ENCODE data around the gene ABCC8. TPM values are rescaled to one million over a fixed set of nuclear protein-coding genes. Genes with fewer than 3 reads are reported as not detected.
A peak's percentile ranks its signal among the peaks of the same experiment; 100 is the strongest.

The ABCC8 gene
- polyA plus RNA-seq, 3 donors: 1.8 to 2.8 (median 2.7) TPM

DNA sequence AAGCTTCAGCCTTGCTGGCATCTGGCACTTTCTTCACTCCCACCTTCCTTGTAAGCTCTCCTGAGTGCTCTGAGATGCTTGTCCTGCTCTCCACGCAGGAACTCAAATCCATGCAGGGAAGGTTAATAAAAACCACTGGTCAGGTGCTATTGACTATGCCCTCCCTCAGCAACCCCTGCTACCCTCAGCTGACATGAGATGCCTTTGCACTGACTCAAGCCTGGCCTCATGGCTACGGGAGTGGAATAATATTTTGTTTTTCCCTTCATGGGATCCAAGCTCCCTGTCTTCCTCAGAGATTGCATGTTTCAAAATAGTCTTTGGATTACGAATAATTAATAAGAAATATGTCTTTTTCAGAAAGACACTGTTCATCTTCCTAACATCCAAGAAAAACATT is 31.7 kb upstream of the ABCC8 start:
- no peak for DNase-seq (ENCODE audit: extremely low read depth in 1 of 11, low read depth in 9 of 11, low spot score in 4 of 11)

GRCh38 chr11:17507773-17508172 is 31.1 kb upstream of the ABCC8 start:
- no peak for DNase-seq (ENCODE audit: extremely low read depth in 1 of 11, low read depth in 9 of 11, low spot score in 4 of 11)

- DNase-seq (ENCODE audit: extremely low read depth in 1 of 11, low read depth in 9 of 11, low spot score in 4 of 11): no peak
Observed at GRCh38 chr11:17506942-17507341, 30.3 kb upstream of the ABCC8 start.

- no peak for DNase-seq (ENCODE audit: extremely low read depth in 1 of 11, low read depth in 9 of 11, low spot score in 4 of 11)
Observed at GRCh38 chr11:17506314-17506713, 29.7 kb upstream of the ABCC8 start.

- no peak for DNase-seq (ENCODE audit: extremely low read depth in 1 of 11, low read depth in 9 of 11, low spot score in 4 of 11)
Observed at GRCh38 chr11:17505146-17505545, 28.5 kb upstream of the ABCC8 start.

GRCh38 chr11:17504330-17505107 is 27.9 kb upstream of the ABCC8 start:
- DNase-seq (ENCODE audit: extremely low read depth in 1 of 11, low read depth in 9 of 11, low spot score in 4 of 11): peak in 8 of 11 donors; percentile 37 to 50 (median 44)

DNA sequence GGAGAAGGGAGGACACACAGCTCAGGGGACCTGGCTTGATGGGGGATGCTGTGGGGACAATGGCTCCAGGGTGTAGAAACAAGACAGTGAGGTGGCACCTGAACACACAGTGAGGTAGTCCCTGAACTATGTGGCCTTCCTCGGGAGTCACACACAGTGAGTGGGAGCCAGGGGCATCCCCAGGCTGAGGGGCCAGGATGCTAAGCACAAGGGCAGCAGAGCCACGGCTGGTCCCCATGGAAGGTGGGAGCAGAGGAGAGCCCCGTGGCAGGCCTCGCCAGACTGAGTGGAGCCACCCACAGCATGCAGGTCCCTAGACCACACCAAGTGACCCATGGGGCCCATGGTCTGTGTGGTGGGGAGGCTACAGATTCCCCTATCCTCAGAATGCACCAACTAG is 26.0 kb upstream of the ABCC8 start:
- DNase-seq (ENCODE audit: extremely low read depth in 1 of 11, low read depth in 9 of 11, low spot score in 4 of 11): no peak

GRCh38 chr11:17500673-17501072 is 24.0 kb upstream of the ABCC8 start:
- no peak for DNase-seq (ENCODE audit: extremely low read depth in 1 of 11, low read depth in 9 of 11, low spot score in 4 of 11)

DNA sequence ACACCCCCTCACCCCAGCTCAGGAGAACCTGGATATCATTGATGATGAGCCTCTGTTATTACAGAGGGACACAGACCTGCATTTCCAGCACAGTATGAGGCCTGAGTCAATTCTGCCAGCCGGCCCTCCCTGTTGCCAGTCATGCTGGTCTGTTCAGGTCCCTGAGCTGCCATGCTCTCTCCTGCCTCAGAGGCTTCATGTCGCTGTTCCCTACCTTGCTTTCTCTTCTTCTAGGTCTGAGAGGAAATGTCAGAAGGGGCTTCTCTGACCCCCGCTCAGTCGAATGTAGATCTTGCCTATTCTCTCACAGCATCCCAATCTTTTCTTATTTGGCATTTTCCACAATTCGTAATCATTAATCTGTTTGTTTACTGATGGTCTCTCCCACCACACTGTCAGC is 21.8 kb upstream of the ABCC8 start:
- no peak for DNase-seq (ENCODE audit: extremely low read depth in 1 of 11, low read depth in 9 of 11, low spot score in 4 of 11)

DNA sequence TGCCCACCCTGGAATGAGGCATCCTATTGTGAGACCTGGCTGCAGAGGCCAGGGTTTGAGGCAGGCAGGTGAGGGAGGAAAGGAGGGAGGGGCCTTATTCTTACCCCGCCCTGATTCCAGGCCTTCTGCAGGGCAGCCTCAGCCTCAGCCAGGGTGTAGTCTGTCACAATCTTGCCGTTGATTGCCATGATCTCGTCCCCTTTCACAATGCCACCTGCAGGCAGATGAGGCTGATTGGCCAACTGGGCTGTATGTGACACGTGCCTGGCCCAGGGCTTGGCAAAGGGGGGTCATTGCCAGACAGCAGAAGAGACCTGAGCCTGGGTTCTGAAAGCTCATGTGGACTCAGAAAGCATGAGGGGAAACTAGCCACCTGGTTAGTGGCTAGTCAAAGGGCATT is 21.4 kb upstream of the ABCC8 start:
- no peak for DNase-seq (ENCODE audit: extremely low read depth in 1 of 11, low read depth in 9 of 11, low spot score in 4 of 11)

DNA sequence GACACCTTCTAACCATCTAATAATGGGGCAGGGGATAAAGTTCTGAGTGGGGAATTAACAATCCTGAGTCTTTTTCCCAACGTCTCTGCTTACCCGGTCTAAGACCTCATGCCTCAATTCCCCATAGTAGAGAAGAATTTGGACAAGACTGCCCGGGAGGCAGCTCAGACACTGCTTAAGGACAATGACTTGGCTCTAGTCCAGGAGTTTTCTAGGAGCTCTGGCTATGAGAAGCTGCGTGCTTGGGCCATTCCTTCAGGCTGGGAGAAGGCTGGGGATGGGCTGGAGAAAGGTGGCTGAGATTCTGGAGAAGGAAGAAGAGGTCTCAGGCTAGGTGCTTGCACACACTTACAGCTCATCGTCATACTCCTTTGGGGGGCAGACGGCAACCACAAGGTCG is 19.8 kb upstream of the ABCC8 start:
- DNase-seq (ENCODE audit: extremely low read depth in 1 of 11, low read depth in 9 of 11, low spot score in 4 of 11): no peak

- DNase-seq (ENCODE audit: extremely low read depth in 1 of 11, low read depth in 9 of 11, low spot score in 4 of 11): no peak
Observed at GRCh38 chr11:17494019-17494418, 17.4 kb upstream of the ABCC8 start.

GRCh38 chr11:17490938-17491337 is 14.3 kb upstream of the ABCC8 start:
- no peak for DNase-seq (ENCODE audit: extremely low read depth in 1 of 11, low read depth in 9 of 11, low spot score in 4 of 11)

- DNase-seq (ENCODE audit: extremely low read depth in 1 of 11, low read depth in 9 of 11, low spot score in 4 of 11): no peak
Observed at GRCh38 chr11:17490232-17490631, 13.6 kb upstream of the ABCC8 start.

GRCh38 chr11:17489751-17490150 is 13.1 kb upstream of the ABCC8 start:
- DNase-seq (ENCODE audit: extremely low read depth in 1 of 11, low read depth in 9 of 11, low spot score in 4 of 11): no peak

DNA sequence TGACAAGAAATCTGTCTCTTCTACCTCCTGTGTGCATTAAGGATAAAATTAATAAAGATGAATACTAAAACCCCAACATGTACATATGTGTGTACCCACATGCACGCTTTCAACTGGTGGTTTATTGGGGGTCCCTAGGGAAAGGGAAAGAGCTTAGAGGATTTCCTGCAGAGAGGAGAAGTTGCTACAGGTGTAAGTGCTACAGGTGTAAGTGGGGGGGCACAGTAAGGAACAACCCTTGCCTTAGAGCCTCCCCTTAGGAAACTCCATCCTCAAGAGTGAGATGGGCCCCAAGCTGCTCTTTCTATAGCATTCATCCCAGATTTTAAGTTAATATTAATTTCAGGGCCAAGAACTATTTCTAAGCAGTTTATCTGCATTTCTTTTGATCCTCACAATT is 11.9 kb upstream of the ABCC8 start:
- no peak for DNase-seq (ENCODE audit: extremely low read depth in 1 of 11, low read depth in 9 of 11, low spot score in 4 of 11)

DNA sequence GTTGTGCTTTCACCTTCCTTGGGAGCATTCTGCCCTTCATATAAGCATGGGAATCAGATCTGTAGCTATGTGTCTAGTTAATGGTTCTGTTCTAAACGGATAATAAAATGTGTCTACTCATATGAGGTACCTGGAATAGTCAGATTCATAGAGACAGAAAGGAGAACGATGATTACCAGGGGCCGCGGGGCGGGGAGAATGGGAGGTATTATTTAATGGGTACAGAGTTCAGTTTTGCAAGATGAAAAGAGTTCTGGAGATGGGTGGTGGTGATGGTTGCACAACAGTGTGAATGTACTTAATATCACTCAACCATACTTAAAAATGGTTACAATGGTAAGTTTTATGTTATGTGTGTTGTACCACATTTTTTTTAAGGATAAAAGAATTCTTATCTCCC is 10.0 kb upstream of the ABCC8 start:
- no peak for DNase-seq (ENCODE audit: extremely low read depth in 1 of 11, low read depth in 9 of 11, low spot score in 4 of 11)

DNA sequence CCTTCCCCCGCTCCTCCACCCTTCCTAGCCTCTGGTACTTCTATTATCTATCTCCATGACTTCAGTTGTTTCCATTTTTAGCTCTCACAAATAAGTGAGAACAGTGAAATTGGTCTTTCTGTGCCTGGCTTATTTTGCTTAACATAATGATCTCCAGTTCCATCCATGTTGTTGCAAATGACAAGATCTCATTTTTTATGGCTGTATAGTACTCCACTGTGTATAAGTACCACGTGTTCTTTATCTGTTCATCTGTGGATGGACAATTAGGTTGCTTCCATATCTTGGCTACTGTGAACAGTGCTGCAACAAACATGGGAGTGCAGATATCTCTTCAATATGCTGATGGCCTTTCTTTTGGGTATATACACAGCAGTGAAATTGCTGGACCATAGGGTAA is 6.9 kb upstream of the ABCC8 start:
- DNase-seq (ENCODE audit: extremely low read depth in 1 of 11, low read depth in 9 of 11, low spot score in 4 of 11): no peak

DNA sequence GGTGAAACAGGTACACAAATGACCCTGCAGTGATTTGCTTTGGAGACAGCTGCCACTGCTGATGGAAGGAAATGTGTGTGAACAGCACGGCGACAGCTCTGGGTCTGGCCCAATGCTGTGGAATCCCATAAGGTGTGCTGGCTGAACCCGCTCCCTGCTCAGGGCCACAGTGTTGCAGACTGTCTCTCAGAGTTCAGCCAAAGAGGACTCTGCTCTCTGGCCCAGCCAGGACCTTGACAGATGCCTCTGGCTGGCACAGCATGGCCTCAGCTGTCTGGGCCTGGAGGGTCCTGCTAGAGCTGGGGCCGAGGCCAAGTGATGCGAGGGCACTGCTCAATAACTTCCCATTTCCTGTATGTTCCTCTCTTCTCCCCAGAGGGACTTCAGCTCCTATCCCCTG is 5.3 kb upstream of the ABCC8 start:
- no peak for DNase-seq (ENCODE audit: extremely low read depth in 1 of 11, low read depth in 9 of 11, low spot score in 4 of 11)

- peak in 10 of 11 donors; percentile 23 to 68 (median 45) for DNase-seq (ENCODE audit: extremely low read depth in 1 of 11, low read depth in 9 of 11, low spot score in 4 of 11)
Observed at GRCh38 chr11:17479284-17480214, 2.9 kb upstream of the ABCC8 start.
